Ramos (cell line): Measurements from ENCODE around the gene KIRREL3.

ENCODE experiments used
- in situ Hi-C: fragments of 300-500 bp; cut with MboI; formaldehyde crosslinking; loops from one replicate; pipeline ENCODE4 v1.14.3; 2022; ENCODE audit warnings: low sequenced_read_pairs; ENCODE audit not compliant: unreplicated experiment

KIRREL3 gene

DNA sequence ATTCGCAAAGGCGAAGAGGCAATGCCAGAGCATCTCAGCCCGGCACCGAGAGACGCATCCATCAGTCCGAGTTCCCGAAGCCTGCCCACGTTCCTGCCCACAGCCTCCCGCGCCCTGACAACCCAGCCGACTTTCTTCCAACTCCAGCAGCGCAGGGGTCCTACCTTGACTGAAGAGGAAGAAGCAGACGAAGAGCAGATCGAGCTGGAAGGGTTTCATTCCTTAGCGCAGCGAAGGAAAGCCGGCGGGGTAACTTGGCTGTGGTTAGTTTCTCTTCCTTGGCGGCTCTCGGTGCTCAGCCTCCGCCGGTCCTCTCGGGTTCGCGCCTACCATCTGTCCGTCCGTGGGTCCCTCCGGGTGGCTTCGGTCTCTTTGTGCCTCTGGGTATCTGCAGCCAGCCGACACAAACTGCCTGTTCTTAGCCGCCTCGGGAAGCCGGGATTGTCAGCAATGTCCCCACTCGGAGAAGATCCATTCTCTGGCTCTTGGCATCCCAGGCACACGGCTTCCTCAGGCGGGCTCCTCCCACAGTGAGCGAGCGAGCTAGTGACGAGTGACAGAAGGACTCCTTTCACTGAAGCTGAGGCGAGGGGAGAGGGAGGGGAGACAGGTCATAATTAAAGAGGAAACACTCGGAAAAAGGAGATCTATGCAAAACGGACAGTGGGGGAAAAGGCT lies at the start of gene KIRREL3:
Gene KIRREL3, minus strand, starts transcription at position 480 of the 678 bp plus-strand sequence.
- in situ Hi-C loops: no loop called here

DNA sequence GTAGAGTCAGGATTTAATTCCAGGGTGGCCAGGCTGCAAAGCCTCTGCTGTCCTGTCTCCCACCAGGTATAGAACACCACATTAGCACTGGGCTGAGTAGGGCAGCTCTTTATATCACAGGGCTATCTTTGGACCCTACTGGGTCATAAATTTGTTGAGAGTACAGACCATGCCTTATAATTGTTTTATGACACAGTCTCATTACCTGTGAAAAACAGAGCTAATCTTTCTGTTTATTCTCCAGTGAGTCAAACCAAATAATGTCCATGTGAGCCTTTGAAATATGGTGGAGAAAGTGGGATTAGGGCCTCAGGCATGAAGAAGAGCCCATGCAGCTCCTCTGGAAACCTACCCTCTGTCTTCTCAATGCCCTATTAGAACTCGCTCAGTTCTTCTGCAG lies 49.6 kb upstream of the KIRREL3 start:
- in situ Hi-C loops: no loop called here

DNA sequence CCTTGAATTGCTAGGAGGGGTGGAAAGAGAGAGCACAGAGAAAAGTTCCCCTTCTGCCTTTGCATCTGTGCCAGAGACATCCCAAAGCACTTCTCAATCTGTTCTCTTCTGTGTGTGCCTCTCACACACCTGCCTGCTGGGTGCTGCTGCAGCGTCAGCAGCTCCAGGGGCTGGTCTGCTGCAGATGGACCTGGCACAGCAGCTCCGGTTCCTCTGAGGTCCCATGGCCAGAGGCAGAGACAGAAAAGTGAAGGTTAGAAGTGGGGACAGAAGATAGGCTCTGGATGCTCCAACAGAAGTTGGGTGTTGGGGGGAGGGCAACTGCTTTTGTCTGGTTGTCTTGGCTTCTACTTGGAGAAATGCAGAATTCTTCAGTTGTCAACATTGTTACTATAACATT lies 48.9 kb upstream of the KIRREL3 start:
- in situ Hi-C loops: no loop called here

DNA sequence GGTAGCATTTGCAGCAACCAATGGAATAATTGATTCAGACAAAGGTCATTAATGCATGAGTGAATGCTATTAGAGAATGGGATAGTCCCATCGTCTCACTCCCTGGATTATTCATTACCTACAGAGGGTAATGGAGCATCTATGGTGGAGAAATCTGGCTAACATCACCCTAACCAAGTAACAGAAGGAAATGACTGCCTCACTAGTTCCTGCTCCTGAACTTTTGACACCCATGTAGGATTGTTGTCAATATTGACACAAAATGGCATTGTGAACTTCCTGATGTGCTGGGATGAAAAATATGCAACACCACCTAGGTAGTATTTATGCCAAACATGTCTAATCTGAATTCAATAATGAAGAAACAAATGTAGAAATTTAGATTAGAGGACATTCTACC lies 44.0 kb upstream of the KIRREL3 start:
- in situ Hi-C loops: no loop called here

DNA sequence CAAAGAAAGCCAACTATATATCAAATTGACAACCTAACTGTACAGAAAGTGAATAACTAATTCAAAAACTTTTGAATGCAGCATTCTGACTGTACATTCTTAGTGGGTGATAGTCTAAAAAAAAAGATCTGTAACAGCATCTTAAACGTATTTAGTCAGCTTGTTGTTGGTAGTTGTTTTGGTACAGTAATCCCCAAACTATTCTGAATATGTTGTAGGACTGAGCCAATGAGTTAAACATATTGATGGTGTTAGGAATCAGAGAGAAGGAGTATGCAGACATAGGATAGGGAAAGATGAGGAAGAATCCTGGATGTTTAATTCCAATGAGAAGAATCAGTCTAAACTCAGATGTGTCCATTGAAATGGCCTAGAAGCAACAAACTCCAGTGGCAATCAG lies 41.9 kb upstream of the KIRREL3 start:
- in situ Hi-C loops: no loop called here

DNA sequence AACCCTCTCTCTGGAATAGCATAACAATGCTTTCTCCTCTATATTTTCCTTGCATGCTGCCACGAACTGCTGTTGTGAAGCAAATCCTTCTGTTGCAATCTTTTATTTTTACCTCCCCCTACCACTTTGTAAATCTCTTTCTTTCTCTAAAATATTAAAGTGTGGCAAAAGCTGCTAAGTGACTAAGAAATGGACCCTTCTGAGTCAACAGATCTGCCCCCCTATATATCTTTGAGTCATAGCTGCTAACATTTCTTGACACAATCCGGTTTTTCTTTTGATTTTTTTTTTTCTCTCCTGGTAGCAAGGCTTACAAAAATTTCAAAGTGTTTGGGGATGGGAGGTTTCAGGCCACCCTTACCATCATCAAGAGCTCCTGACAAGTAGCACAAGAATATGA lies 39.0 kb upstream of the KIRREL3 start:
- in situ Hi-C loops: no loop called here

DNA sequence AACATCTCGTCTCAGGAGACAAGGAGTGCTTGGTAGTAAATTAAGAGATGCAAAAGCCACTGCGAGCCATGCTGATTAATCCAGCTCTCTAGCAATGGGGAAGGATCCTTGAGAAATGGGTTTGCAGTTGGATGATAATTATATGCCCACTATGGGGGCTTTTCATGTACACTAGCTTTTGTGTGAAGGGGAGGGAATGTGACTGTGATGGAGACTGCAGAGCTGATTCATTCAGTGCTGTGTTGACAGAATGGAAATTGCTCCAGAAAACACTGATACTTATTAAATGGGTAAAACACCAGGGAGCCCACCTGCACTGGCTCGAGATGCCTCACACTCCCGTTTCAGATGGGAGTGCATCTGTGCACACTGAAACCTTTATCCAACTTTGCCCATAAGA lies 37.0 kb upstream of the KIRREL3 start:
- in situ Hi-C loops: no loop called here

DNA sequence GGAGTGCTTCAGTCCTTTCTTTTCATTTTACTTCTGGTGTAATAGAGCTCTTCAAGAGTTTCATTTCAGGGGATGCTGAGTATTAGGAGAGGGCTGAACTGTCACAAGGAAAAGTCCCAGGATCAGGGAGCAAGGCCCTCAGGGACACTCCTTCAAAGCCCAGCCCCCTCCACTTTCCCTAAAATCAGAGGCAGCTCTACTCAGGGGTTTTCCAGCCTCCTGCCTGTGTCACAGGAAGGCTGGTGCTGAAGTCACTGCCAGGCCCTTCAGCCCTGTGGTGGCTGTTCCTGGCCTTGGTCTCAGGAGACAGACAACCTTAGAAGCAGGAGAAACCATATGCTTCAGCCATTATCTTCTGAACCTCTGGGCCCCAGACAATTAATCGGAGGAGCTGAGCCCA lies 36.4 kb upstream of the KIRREL3 start:
- in situ Hi-C loops: no loop called here

DNA sequence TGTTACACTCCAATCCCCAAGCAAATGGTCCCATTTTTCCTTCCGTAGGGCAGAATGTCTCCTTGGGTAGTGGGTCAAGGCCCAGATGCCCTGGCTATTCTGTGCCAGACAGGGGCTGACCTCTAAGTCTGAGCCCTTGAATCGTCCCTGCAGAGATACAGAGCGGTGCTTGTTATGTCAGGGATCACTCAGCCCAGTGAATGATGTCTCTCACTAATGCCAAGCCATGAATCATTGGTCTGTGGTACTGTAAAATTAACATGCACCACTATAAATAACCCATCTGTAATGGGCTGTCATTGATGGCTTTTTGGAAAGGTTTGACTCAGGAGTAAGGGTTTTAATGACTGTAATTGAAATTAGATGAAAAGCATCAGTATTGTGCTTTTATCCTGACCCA lies 35.3 kb upstream of the KIRREL3 start:
- in situ Hi-C loops: no loop called here

DNA sequence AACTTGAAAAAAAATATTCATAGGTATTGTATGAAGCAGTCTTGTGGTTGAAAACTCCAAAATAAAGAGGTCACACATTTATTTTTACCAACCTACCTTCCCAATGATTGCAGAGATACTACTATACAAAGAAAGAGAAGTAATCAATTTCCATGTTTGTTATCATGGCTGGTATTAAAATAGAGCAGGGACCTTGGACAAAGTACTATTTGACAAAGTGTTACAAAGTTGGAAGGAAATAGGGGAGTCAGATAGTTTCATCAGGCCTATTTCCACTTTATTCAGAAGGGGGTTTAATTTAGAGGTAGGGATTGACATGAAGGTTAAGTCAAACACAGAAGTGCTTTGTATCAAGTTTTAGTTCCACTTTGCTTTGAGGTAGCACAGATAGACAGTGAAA lies 34.4 kb upstream of the KIRREL3 start:
- in situ Hi-C loops: no loop called here

DNA sequence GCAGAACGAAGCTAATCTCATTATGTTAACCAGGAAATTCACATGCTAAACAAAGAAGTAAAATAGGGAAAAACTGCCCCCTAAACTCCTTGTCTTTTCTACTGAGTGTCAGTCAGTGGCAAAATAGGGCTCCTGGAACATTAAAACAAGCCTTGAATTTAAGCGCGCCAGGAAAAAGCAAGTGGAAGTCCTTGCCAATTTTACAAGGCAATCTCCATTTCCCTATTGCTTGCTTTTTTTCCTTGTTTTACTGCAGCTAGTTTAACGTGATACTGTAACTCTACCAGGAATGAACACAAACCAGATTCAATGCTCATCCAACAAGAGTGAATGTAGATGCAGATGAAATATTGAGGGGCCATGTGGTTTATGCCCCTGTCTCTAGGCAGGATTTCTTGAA lies 28.1 kb upstream of the KIRREL3 start:
- in situ Hi-C loops: no loop called here

DNA sequence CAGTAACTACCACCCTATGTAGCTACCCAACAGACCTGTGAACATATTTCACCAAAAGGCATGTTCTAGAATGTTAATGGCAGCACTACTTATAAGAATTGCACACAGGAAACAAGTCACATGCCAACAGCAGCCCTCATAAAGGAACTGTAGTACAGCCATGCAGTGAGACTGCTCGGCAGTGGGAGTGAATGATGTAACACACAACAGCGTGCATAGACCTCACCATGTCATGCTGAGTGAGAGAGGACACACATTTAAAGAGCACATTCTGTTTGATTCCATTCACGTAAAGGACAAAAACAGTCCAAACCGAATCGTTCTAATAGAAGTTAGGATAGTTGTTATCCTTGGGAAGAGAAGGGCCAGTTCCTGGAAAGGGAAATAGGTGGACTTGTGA lies 27.2 kb upstream of the KIRREL3 start:
- in situ Hi-C loops: no loop called here

DNA sequence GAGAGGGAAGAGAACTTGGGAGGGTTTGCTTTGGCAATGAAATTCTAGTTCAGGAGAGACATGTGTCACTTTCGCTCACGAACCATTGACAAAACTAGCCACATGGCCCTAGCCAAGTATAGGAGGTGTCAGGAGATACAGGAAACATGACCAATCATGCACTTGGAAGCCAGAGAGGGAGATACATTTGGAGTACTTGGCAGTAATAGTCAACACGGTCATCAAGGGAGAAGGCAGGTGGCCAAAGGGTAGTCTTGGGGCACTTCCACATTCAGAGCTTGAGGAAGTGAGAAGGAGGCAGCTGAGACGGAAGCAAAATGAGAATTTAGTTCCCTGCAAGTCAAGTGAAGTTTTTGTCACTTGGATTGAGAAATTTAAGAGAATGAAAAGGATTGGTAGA lies 26.4 kb upstream of the KIRREL3 start:
- in situ Hi-C loops: no loop called here

DNA sequence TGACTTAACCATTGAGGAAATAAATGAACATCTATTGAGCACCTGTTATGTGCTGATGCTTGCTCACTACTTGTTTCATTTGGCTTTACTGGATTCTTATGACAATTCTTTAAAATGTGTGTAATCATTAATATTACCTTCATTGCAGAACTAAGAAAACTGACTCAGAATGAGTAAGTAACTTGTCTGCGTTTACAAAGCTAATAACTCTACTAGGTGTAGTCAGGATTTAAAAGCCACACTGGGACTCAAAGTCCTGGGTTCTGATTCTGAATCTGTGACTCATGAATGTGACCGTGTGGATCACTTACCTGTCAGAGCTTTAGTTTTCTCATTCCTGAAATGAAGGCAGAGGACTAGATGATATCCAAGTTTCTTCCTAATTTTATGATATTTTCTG lies 23.4 kb upstream of the KIRREL3 start:
- in situ Hi-C loops: no loop called here

DNA sequence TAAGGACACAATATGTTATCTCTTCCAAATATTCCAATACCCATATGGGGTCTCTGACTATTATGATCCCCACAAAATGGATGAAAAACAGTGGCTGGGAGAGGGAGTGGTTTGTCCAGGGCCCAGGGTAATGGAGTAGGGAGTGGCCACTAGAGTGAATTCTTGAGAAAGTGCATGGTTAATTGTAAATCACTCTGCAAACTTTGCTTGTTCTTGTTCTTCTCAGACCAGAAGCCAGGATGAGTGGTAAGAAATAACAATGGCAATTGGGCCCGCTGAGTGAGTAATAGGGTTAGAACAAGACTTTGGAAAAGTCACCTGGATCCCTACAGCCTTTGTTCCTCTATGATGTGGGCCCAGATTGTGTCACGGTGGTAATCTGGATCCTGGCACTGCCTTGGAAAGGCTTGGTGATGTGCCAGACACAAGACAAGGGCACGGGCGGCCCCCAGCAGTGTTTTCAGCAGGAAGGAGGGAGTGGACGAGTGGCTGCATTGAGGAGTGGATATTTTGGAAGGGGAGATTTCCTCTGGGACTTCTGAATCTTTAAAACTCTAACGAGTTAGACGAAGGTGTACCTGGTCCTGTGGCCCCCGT lies 18.2 kb upstream of the KIRREL3 start:
- in situ Hi-C loops: no loop called here

DNA sequence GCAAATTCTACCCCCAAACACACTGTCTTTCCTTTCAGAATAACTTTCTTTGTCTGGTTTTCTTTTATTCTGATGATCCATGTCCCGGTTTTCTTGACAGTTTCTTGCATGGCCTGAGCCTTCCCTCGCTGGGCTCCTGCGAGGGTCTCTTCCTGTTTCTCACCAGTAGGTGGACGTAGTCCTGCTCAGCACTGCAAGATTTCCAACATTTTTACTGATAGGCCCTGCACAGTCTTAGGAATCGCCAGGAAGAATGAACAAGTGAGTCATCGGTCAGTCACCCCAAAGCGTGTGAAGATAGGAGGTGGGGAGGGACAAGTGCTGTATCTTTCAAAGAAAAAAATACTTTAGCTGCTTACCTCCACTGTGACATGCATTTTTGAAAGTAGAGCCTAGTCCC lies 16.9 kb upstream of the KIRREL3 start:
- in situ Hi-C loops: no loop called here

DNA sequence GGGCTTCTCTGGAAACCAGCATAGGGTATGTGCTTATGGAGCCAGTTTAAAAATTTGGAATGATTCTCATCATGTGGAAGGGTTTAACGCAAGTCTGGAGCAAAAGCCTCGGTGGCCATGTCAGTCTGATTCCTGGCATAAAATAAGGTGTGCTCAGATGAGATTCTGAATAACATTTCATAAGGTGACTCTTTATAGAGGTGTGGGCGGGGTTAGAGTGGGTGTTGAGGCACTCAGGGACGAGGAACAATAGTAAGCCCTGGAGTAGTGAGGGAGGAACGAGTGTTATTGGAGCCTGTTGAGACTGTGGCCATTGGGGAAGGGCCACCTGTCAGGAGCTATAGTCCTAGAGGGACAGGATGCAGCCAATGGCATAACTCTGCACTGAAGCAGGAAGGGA lies 13.0 kb upstream of the KIRREL3 start:
- in situ Hi-C loops: no loop called here

DNA sequence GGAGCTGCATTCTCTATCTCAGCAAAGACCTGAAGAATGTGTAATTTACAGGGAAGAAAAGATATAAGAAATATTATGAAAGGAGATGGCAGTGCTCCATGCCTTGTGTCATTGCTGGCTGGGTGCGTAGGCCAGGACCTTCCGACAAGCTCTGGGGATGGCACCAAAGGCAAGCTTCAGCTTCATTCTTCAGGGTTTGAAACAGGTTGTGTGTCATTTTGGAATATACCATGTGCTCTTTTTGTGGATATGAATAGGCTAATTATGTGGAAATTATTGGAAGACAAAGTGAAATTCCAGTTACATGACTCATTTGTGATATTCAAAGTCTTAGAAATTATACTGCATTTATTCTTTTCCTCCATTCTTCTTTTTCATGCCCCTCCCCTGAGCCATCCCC lies 5.7 kb upstream of the KIRREL3 start:
- in situ Hi-C loops: no loop called here

DNA sequence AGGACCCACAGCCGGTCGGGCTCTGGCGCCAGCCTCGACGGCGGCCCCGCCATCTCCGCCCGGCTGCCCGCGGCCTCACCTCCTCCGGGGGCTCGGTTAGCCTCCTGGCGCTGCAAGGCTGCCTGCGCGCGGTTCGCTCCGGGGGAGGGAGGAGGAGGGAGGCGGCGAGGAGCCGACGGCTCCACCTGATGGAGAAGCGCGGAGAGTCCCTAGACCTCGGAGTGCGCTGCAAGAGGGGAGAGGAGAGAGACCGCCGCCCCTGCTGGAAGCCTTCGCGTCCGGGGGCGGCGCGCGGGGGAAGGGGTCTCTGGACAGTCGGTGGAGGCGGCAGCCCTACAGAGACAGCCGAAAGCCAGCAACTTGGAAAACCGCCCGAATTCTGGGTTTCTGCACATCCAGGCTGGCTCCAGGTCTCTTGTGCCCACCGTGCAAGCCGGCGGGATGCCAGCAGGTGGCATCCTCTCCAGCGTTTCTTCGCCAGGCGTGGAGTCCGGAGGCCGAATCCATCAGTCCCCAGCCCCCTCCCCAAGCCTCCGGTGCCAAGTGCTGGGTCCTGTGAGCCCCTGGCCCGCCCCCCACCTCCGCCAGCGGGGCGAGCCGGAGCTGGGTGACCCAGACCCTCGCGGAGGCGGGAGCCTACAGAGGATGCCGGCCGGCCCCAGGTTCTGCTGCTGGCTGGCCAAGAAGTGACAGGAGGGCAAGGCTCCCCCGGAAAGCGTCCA lies 2.9 kb upstream of the KIRREL3 start:
- in situ Hi-C loops: no loop called here

DNA sequence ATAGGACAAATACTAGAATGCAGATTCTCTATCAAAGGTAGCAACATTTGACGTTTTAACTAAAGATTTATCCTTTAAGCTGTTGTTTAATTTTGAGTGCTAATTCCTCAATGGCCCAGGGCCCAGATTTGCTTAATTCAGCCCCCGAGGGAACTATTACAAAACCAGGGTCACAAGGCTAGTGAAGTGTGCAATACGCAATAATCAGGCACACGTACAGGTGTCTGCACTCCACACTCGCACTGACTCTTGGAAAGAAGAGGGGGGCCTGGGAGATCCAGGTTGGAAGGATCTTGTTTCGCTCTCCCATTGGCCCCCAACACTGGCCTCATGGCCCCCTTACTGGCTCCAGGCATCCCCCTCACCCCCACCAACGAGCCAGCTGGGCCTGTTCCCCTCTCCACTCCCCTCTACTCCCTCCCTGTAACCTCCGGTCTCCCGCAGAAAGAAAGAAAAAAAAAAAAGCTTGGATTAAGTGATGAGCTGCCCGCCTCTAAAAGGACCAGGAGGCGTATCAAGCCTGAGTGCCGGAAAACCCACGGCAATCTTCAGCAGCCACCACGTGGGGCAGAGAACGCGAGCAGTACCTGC lies 2.2 kb upstream of the KIRREL3 start:
- in situ Hi-C loops: no loop called here

DNA sequence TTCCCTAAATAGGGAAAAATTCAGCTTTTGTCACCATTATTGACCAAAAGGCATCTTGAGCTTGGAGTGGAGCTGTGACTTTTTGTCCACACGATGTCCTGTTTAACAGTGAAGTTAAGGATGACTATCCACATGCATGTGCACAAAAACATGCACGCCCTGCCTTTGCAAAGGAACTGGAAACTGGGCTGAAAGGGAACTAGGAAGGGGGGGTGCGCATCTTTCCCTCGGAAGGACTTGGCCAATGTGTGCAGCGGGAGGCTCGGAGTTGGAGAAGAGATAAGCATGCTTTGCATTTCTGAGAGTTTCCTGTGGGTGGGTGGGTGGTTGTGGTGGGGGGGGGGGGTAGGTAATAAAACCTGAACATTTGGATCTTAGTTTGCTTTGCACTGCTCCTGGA lies 411 bp upstream of the KIRREL3 start:
- in situ Hi-C loops: no loop called here
